Right renal cortex interstitium (tissue), 3 donors: ENCODE results near the gene NBPF14. TPM values are rescaled to one million over a fixed set of nuclear protein-coding genes. Genes with fewer than 3 reads are reported as not detected.

Experiments used
- polyA plus RNA-seq, 3 donors: library from polyadenylated mRNA; unstranded; fragments of 120-200 nt; gene quantifications; one replicate each; pipeline ENCODE4 v1.2.1, GENCODE V29; 2013; ENCODE audit not compliant: insufficient read length in 3 of 3

Gene NBPF14
- polyA plus RNA-seq, 3 donors, result 23.0 to 34.3 (median 30.1) TPM

Other genes starting within 250 kb of the NBPF14 start
- gene PPIAL4G, start 112.7 kb downstream of the NBPF14 start, polyA plus RNA-seq, result under 1 TPM in 2 of 3 donors, not detected in 1; 0.04 TPM
- 1 to 10 TPM in 1 of 3 donors, under 1 TPM in 1, not detected in 1; 0.57 to 1.8 TPM for gene NUDT4B, start 152.8 kb upstream of the NBPF14 start, polyA plus RNA-seq
- gene PDE4DIP, start 248.4 kb upstream of the NBPF14 start, polyA plus RNA-seq, result 100 to 1,000 TPM; 104 to 107 (median 106) TPM